SHP77 (cell line): Measurements from ENCODE around the gene CLCN1.

ENCODE experiments used
- DNase-seq, 2 experiments: peaks; one replicate each; lab custom pipeline; 2025; lab: John Stamatoyannopoulos, UW

CLCN1 gene

GRCh38 chr7:143363016-143363937, 47.4 kb downstream of the CLCN1 start:
- DNase-seq: no peak

GRCh38 chr7:143367972-143368371, 52.1 kb downstream of the CLCN1 start:
- peak; percentile 21 to 62 for DNase-seq

- DNase-seq: no peak
These were observed 52.5 kb downstream of the CLCN1 start for GRCh38 chr7:143368387-143368786.

- DNase-seq: no peak
These were observed 54.1 kb downstream of the CLCN1 start for GRCh38 chr7:143369678-143370651.

- DNase-seq: peak in 1 of 2 experiments; percentile 37
These were observed 56.2 kb downstream of the CLCN1 start for GRCh38 chr7:143372070-143372469.

- DNase-seq: no peak
These were observed 57.4 kb downstream of the CLCN1 start for GRCh38 chr7:143373255-143373794.

- DNase-seq: no peak
These were observed 58.6 kb downstream of the CLCN1 start for GRCh38 chr7:143374561-143374960.

GRCh38 chr7:143375298-143376034, 59.6 kb downstream of the CLCN1 start:
- DNase-seq: no peak

GRCh38 chr7:143376396-143376795, 60.5 kb downstream of the CLCN1 start:
- DNase-seq: no peak

GRCh38 chr7:143379611-143380259, 63.8 kb downstream of the CLCN1 start:
- DNase-seq: no peak

GRCh38 chr7:143380260-143380645, 64.3 kb downstream of the CLCN1 start:
- peak; percentile 44 to 64 for DNase-seq

- DNase-seq: peak; percentile 76 to 87
These were observed 64.9 kb downstream of the CLCN1 start, which contains the start of gene ZYX for GRCh38 chr7:143380646-143381426. ZYX (plus strand) TSS chr7:143381345; CDS start chr7:143381572, 227 bp downstream.

- no peak for DNase-seq
These were observed 65.7 kb downstream of the CLCN1 start for GRCh38 chr7:143381427-143382125.

GRCh38 chr7:143382126-143382790, 66.3 kb downstream of the CLCN1 start:
- no peak for DNase-seq

GRCh38 chr7:143382791-143383641, 67.1 kb downstream of the CLCN1 start:
- DNase-seq: no peak

- DNase-seq: no peak
These were observed 67.7 kb downstream of the CLCN1 start for GRCh38 chr7:143383642-143383957.

- DNase-seq: no peak
These were observed 68.2 kb downstream of the CLCN1 start for GRCh38 chr7:143384148-143384547.
